GM06990 (cell line): ENCODE results near the gene DOCK1.

Experiments
- DNase-seq: peaks from one replicate; pipeline ENCODE4 v3.0.0-alpha.2; 2011; ENCODE audit not compliant: insufficient read length; ENCODE audit errors: extremely low read depth
- H3K27me3 ChIP-seq: replicated peaks from 2 replicates; pipeline ENCODE4 v1.6.0; 2011; ENCODE audit warnings: low read length; ENCODE audit not compliant: control insufficient read depth, insufficient read depth
- H3K36me3 ChIP-seq: 2 replicates; pipeline ENCODE4 v1.5.1; 2011; ENCODE audit warnings: low read length; ENCODE audit not compliant: control insufficient read depth, insufficient read depth
- H3K4me3 ChIP-seq: replicated peaks from 2 replicates; pipeline ENCODE4 v1.5.1; 2011; ENCODE audit warnings: low read depth, mild to moderate bottlenecking, control low read depth, low read length
- CTCF ChIP-seq: IDR thresholded peaks from 2 replicates; pipeline ENCODE4 v1.5.1; 2011; ENCODE audit warnings: low read length, control low read depth, mild to moderate bottlenecking, inconsistent platforms; ENCODE audit not compliant: insufficient read depth, poor library complexity, severe bottlenecking

The DOCK1 gene

DNA sequence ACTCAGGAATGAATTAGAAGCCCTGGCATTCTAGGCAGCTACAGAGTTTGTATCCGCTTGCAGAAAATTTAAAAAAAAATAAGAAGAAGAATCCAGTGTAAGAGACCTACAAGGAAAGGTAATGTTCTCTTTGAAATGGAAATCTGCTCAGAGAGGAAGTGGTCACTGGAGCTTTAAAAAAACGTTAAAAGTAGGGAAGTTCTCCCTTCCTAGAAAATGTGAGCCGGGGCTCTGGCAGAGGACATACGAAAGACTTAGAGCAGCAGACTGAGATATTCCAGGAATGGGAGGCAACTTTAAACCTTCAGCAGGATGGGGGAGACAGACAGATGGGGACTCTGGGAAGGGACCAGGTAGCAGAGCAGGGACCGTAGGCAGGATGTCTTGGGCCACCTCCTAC is 494.4 kb downstream of the DOCK1 start:
- no peak for DNase-seq
- H3K36me3 ChIP-seq: no peaks in the 10 kb centered on the region
- no peaks in the 10 kb centered on the region for H3K27me3 ChIP-seq
- no peak overlapping the region for H3K4me3 ChIP-seq
- no peak for TF ChIP-seq CTCF

DNA sequence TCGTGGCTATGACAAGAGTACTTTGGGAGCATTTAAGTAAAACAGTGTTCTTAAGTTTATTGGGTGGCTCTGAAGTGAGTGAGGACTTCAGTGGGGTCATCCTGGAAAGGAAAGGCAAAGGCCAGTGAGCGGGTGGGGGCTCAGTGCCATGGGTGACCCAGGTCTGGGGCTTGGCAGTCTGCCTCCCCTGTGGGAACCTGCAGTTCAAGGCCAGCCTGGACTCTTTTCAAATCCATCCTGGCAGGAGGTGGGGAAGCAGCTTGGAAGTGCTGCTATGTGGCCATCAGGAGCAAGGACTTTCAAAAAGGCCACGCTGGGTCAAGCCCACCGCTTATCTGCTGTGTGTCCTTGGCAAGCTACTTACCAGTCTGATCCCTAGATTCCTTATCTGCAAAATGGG is 495.0 kb downstream of the DOCK1 start:
- H3K36me3 ChIP-seq: no peaks in the 10 kb centered on the region
- no peak for TF ChIP-seq CTCF
- no peak for DNase-seq
- H3K27me3 ChIP-seq: no peaks in the 10 kb centered on the region
- no peak overlapping the region for H3K4me3 ChIP-seq

DNA sequence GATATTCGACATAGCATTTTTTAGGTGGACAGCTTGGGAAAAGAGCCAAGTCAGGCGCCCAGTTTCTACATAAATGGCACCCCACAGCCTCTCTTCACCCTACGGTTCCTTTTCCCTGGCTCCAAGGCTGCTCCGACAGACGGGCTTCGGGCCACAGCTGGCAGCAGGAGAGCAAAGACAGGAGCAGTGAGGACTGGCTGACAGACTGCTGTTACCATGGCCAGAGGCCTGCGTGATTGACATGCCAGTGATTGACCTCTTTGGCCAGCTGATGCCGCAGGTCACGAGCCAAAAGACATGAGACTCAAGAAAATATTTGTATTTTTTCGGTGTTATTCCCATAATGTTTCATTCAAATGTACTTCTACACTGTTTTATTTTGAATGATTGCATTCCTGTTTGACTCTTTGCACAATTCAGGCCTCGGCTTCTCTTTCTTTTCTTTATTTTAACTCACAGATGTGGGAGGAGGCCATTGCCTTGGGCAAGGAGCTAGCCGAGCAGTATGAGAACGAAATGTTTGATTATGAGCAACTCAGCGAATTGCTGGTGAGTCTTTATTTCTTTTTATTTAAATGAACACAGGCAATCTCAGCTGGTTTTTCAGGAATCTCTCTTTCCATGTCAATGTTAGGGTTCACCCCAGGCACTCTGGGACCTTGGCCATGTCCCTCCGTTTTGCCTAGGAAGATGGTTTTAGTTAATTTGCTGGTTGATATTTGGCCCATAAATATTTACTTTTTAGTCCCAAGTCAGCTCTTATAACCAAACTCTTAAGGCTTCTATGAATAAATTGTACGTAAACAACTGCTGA is 497.6 kb downstream of the DOCK1 start:
- no peak for DNase-seq
- Histone ChIP-seq H3K27me3 (no peaks in the 10 kb centered on the region), H3K4me3 (no peak overlapping the region), H3K36me3 (no peaks in the 10 kb centered on the region)
- no peak for TF ChIP-seq CTCF

- TF ChIP-seq CTCF: no peak
- no peak for DNase-seq
- Histone ChIP-seq H3K27me3 (no peaks in the 10 kb centered on the region), H3K4me3 (no peak overlapping the region), H3K36me3 (no peaks in the 10 kb centered on the region)
Observed at GRCh38 chr10:127405221-127405620, 500.0 kb downstream of the DOCK1 start.

DNA sequence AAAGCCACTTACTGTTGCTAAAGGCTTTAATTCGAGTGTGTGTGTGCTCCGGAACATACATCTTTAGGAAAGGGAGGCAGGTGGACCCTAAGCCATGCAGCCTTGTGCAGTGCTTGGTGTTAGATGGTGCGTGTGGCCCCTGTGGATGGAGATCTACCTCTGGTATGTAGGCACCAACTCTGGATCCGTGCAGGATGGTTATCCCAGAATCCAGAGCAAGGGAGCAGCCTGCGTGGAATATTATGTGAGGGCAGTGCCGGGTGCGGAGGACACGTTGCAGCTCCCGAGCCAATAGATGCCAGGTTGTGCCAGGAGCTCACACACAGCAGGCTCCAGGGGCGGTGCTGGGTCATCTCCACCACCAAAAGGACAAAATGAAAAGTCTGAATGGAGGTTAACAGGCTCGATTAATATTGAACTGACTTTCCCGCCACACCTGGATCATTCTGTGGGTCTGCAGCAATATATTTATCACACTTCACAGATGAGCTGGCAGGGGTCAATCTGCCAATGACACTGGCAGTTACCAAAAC is 500.9 kb downstream of the DOCK1 start:
- no peak for TF ChIP-seq CTCF
- DNase-seq: no peak
- Histone ChIP-seq H3K27me3 (no peaks in the 10 kb centered on the region), H3K36me3 (no peaks in the 10 kb centered on the region), H3K4me3 (no peak overlapping the region)
